ENCODE results near the gene CNGB1.

CNGB1 gene

GRCh38 chr16:57976331-57976796 lies 5.4 kb upstream of the CNGB1 start:
- Histone ChIP-seq H3K36me3 (replicated peaks) (no peaks in the 10 kb centered on the region), H3K27me3 (replicated peaks) (no peaks in the 10 kb centered on the region), H3K4me3 (ENCODE audit: low read depth, low read length) (no peak overlapping the region), H3K27ac (no peak overlapping the region)
- in situ Hi-C loops (cut with HindIII; ENCODE audit: low pct_ligation_motif_present, low sequenced_read_pairs) = no loop called here
- no peak for TF ChIP-seq CTCF (IDR thresholded peaks at IDR 0.05; ENCODE audit: low read depth, low read length, missing control alignments)
- no peak for DNase-seq

GRCh38 chr16:57972306-57972705 lies 1.4 kb upstream of the CNGB1 start:
- TF ChIP-seq CTCF (IDR thresholded peaks at IDR 0.05; ENCODE audit: low read depth, low read length, missing control alignments) = no peak
- in situ Hi-C loops (cut with HindIII; ENCODE audit: low pct_ligation_motif_present, low sequenced_read_pairs) = no loop called here

GRCh38 chr16:57971848-57972247 lies 920 bp upstream of the CNGB1 start:
- H3K27me3 ChIP-seq (replicated peaks) = no peaks in the 10 kb centered on the region
- TF ChIP-seq CTCF (IDR thresholded peaks at IDR 0.05; ENCODE audit: low read depth, low read length, missing control alignments) = no peak
- in situ Hi-C loops (cut with HindIII; ENCODE audit: low pct_ligation_motif_present, low sequenced_read_pairs) = no loop called here
- H3K4me3 ChIP-seq (ENCODE audit: low read depth, low read length) = no peak overlapping the region
- H3K27ac ChIP-seq = no peak overlapping the region
- no peaks in the 10 kb centered on the region for H3K36me3 ChIP-seq (replicated peaks)
- no peak for DNase-seq

More at GRCh38 chr16:57972306-57972705, 1.4 kb upstream of the CNGB1 start:
- Histone ChIP-seq H3K27ac (no peak overlapping the region), H3K27me3 (replicated peaks) (no peaks in the 10 kb centered on the region), H3K36me3 (replicated peaks) (no peaks in the 10 kb centered on the region), H3K4me3 (ENCODE audit: low read depth, low read length) (no peak overlapping the region)
- no peak for DNase-seq

GRCh38 chr16:57970319-57970718 lies 609 bp downstream of the CNGB1 start:
- DNase-seq = no peak
- Histone ChIP-seq H3K27me3 (replicated peaks) (no peaks in the 10 kb centered on the region), H3K27ac (no peak overlapping the region), H3K36me3 (replicated peaks) (no peaks in the 10 kb centered on the region), H3K4me3 (ENCODE audit: low read depth, low read length) (no peak overlapping the region)
- no peak for TF ChIP-seq CTCF (IDR thresholded peaks at IDR 0.05; ENCODE audit: low read depth, low read length, missing control alignments)
- in situ Hi-C loops (cut with HindIII; ENCODE audit: low pct_ligation_motif_present, low sequenced_read_pairs) = no loop called here

GRCh38 chr16:57969451-57970123 lies 1.3 kb downstream of the CNGB1 start:
- no peak for TF ChIP-seq CTCF (IDR thresholded peaks at IDR 0.05; ENCODE audit: low read depth, low read length, missing control alignments)
- Histone ChIP-seq H3K27ac (no peak overlapping the region), H3K27me3 (replicated peaks) (no peaks in the 10 kb centered on the region), H3K4me3 (ENCODE audit: low read depth, low read length) (no peak overlapping the region), H3K36me3 (replicated peaks) (no peaks in the 10 kb centered on the region)
- in situ Hi-C loops (cut with HindIII; ENCODE audit: low pct_ligation_motif_present, low sequenced_read_pairs) = no loop called here
- no peak for DNase-seq

- no peak for DNase-seq
- in situ Hi-C loops (cut with HindIII; ENCODE audit: low pct_ligation_motif_present, low sequenced_read_pairs) = no loop called here
Observed at GRCh38 chr16:57967916-57968315, 3.0 kb downstream of the CNGB1 start.

More at GRCh38 chr16:57967916-57968315, 3.0 kb downstream of the CNGB1 start:
- TF ChIP-seq CTCF (IDR thresholded peaks at IDR 0.05; ENCODE audit: low read depth, low read length, missing control alignments) = no peak
- Histone ChIP-seq H3K36me3 (replicated peaks) (no peaks in the 10 kb centered on the region), H3K4me3 (ENCODE audit: low read depth, low read length) (no peak overlapping the region), H3K27me3 (replicated peaks) (no peaks in the 10 kb centered on the region), H3K27ac (no peak overlapping the region)

Data from brain microvascular endothelial cell (primary cell).